CD4-positive, alpha-beta memory T cell (primary cell): ENCODE data around the gene SUFU. TPM values are rescaled to one million over a fixed set of nuclear protein-coding genes. Genes with fewer than 3 reads are reported as not detected.
A peak's percentile ranks its signal among the peaks of the same experiment; 100 is the strongest.
"Not testable (repeated sequence)": the region's sequence is repeated elsewhere in the genome, so short reads cannot be mapped to it uniquely, and the experiment has no call there.

Experiments used
- CTCF ChIA-PET: fragments of 350-600 bp; sonication (Branson Sonifier 250); formaldehyde crosslinking; loops from one replicate; lab custom pipeline; 2021; ENCODE audit warnings: inconsistent platforms; ENCODE audit not compliant: partially characterized antibody; lab: Charles Lee
- POLR2A ChIA-PET: fragments of 350-600 bp; sonication (Branson Sonifier 250); formaldehyde crosslinking; loops from one replicate; lab custom pipeline; 2021; ENCODE audit not compliant: partially characterized antibody; lab: Charles Lee
- DNase-seq, 5 donors: peaks; one replicate each; pipeline versions ENCODE4 v3.0.0 to v3.0.0-alpha.2; 2020 to 2022; ENCODE audit warnings: mixed read lengths in 1 of 5
- H3K27ac ChIP-seq: one replicate; pipeline ENCODE4 v1.7.0; 2013; ENCODE audit warnings: low read depth, low read length
- H3K27me3 ChIP-seq: 2 replicates; pipeline ENCODE4 v1.7.0; 2013; ENCODE audit warnings: mild to moderate bottlenecking, low read length, moderate library complexity; ENCODE audit not compliant: insufficient read depth
- H3K36me3 ChIP-seq: 2 replicates; pipeline ENCODE4 v1.7.0; 2013; ENCODE audit warnings: mild to moderate bottlenecking, low read length, moderate library complexity; ENCODE audit not compliant: insufficient read depth
- H3K4me1 ChIP-seq: 2 replicates; pipeline ENCODE4 v1.7.0; 2013; ENCODE audit warnings: mild to moderate bottlenecking, low read length, moderate library complexity; ENCODE audit not compliant: insufficient read depth
- H3K4me3 ChIP-seq, 2 donors: one replicate each; pipeline ENCODE4 v1.7.0; 2013; ENCODE audit warnings: low read length in 2 of 2, mild to moderate bottlenecking in 1 of 2
- H3K9me3 ChIP-seq, 2 donors: one replicate each; pipeline ENCODE4 v1.7.0; 2013; ENCODE audit warnings: low read length in 2 of 2, control low read depth in 1 of 2; ENCODE audit not compliant: control insufficient read depth in 1 of 2
- H3K27ac Mint-ChIP-seq, 7 donors: one replicate each; pipeline ENCODE4 v1.8.0; 2020 to 2021; ENCODE audit warnings: mixed read lengths in 7 of 7, mild to moderate bottlenecking in 6 of 7, inconsistent platforms in 3 of 7, moderate library complexity in 3 of 7
- H3K27me3 Mint-ChIP-seq, 2 donors: one replicate each; pipeline ENCODE4 v1.8.0; 2020 to 2021; ENCODE audit warnings: mixed read lengths in 2 of 2
- H3K36me3 Mint-ChIP-seq, 2 donors: one replicate each; pipeline ENCODE4 v1.8.0; 2020 to 2021; ENCODE audit warnings: mixed read lengths in 2 of 2, inconsistent platforms in 1 of 2, mild to moderate bottlenecking in 1 of 2
- H3K4me1 Mint-ChIP-seq, 4 donors: one replicate each; pipeline ENCODE4 v1.8.0; 2020 to 2021; ENCODE audit warnings: mixed read lengths in 4 of 4, mild to moderate bottlenecking in 1 of 4
- H3K4me3 Mint-ChIP-seq, 8 donors: one replicate each; pipeline ENCODE4 v1.8.0; 2020 to 2021; ENCODE audit warnings: mixed read lengths in 8 of 8, mild to moderate bottlenecking in 7 of 8, moderate library complexity in 6 of 8, inconsistent platforms in 3 of 8
- H3K9me3 Mint-ChIP-seq, 8 donors: one replicate each; pipeline ENCODE4 v1.8.0; 2020 to 2021; ENCODE audit warnings: mixed read lengths in 8 of 8, mild to moderate bottlenecking in 5 of 8, inconsistent platforms in 3 of 8, moderate library complexity in 1 of 8
- intact Hi-C: fragments of 100-400 bp; cut with micrococcal nuclease; formaldehyde crosslinking; loops from one replicate; pipeline ENCODE4 v1.15.1; 2023
- polyA plus RNA-seq, 2 donors: library from polyadenylated mRNA; unstranded; fragments of 300-500 nt; fragmentation: Illumina TruSeq; gene quantifications; one replicate each; pipeline ENCODE4 v1.2.3, GENCODE V29; 2021
- total RNA-seq, 2 experiments: library from RNA; stranded (reverse); gene quantifications; one replicate each; pipeline ENCODE4 v1.2.3, GENCODE V29; 2021

SUFU gene
- total and polyA plus RNA-seq, 4 experiments from 2014 or later, result 2.0 to 22.0 (median 16.5) TPM

DNA sequence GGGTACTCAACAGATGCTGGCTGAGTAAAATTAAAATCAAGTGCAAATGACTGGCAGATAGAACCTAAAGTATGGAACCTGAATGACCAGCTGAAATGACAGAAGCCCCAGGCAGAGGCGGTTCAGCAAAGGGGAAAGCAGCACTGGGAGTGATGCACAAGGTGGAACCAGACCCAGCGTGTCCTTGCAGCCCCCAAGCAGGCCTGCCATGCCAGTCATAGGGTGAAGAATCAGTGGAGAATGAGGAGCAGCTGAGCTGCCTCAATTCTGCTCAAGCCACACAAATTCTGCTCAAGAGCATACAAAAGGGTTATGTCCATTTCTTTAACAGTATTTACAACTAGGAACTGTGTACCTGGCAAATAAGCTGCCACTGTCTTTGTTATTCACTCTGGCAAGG is 10.0 kb upstream of the SUFU start:
- Histone ChIP-seq H3K27me3 (no peaks in the 10 kb centered on the region), H3K4me1 (peaks cover 12% of the 10 kb centered on the region), H3K36me3 (peaks cover 16% of the 10 kb centered on the region), H3K9me3 (no peaks in the 10 kb centered on the region), H3K27ac (no peak overlapping the region), H3K4me3 (no peak overlapping the region)
- peaks cover 3 to 36% of the 10 kb centered on the region in 2 donors for H3K36me3 Mint-ChIP-seq
- H3K4me1 Mint-ChIP-seq, result peaks cover 18 to 39% (median 24%) of the 10 kb centered on the region in 4 donors
- CTCF ChIA-PET, result no interaction called here
- POLR2A ChIA-PET, result no interaction called here
- H3K4me3 Mint-ChIP-seq, result no peak overlapping the region
- no peaks in the 10 kb centered on the region for H3K27me3 Mint-ChIP-seq
- DNase-seq, result no peak
- no peaks in the 10 kb centered on the region for H3K9me3 Mint-ChIP-seq
- intact Hi-C loops, result no loop called here
- H3K27ac Mint-ChIP-seq, result no peak overlapping the region

DNA sequence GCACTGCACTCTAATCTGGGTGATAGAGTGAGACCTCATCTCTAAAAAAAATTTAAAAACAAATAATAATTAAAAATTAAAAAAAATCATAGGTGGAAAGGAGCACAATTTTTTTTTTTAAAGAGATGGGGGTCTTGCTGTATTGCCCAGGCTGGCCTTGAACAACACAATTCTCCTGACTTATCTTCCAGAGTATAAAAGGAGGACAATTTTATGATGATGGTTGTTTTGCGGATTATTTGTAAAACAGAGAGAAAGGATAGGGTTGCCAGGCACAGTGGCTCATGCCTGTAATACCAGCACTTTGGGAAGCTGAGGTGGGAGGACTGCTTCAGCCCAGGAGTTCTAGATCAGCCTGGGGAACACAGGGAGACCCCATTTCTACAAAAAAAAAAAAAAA is 6.2 kb upstream of the SUFU start:
- Histone ChIP-seq H3K4me3 (no peak overlapping the region), H3K9me3 (no peaks in the 10 kb centered on the region), H3K27ac (no peak overlapping the region), H3K4me1 (peaks cover 31% of the 10 kb centered on the region), H3K27me3 (no peaks in the 10 kb centered on the region), H3K36me3 (peaks cover 5% of the 10 kb centered on the region)
- Mint-ChIP-seq H3K4me1 (peaks cover 21 to 47% (median 29%) of the 10 kb centered on the region in 4 donors), H3K4me3 (no peak overlapping the region), H3K36me3 (peaks cover 0 to 13% of the 10 kb centered on the region in 2 donors), H3K9me3 (no peaks in the 10 kb centered on the region), H3K27me3 (no peaks in the 10 kb centered on the region), H3K27ac (peak overlapping the region in 1 of 7 donors; percentile 18)
- ChIA-PET CTCF (interaction anchor here (1.0 to 2.1 kb wide), 4 partner anchors 10 to 268 kb away, joined by 4 to 7 read pairs (median 5); no protein-coding TSS in a partner anchor), POLR2A (interaction anchor here (1.0 to 1.5 kb wide), 2 partner anchors 9 to 77 kb away, joined by 3 to 6 read pairs; partner anchors contain the start of gene FBXL15)
- intact Hi-C loops, result no loop called here
- DNase-seq, result no peak

DNA sequence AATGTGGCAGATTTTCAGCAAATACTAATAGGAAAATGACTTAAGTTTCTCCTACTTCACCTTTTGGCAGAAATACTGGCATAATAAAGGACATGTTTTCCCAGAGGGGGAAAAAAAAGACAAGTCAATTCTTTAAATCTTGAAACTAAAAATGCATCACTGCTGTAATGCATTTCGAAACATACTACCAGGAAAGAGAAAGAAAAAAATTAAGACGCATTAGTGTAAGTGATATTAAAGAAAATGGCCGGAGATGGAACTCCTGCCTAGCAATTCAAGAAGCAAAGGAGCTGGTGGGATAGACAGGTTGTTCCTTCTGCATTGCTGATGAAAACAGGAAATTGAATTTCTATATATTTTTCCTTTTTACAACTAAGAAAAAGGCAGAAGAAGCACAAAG is 4.4 kb upstream of the SUFU start:
- H3K9me3 Mint-ChIP-seq, result no peaks in the 10 kb centered on the region
- intact Hi-C loops, result no loop called here
- peak overlapping the region in 1 of 7 donors; percentile 59 for H3K27ac Mint-ChIP-seq
- H3K4me1 ChIP-seq, result peaks cover 39% of the 10 kb centered on the region
- no peak for DNase-seq
- H3K4me3 ChIP-seq, result no peak overlapping the region
- H3K36me3 Mint-ChIP-seq, result peaks cover 0 to 6% of the 10 kb centered on the region in 2 donors
- no peaks in the 10 kb centered on the region for H3K36me3 ChIP-seq
- CTCF ChIA-PET, result interaction anchor here (0.7 to 1.3 kb wide), 3 partner anchors 15 to 100 kb away, joined by 3 read pairs; no protein-coding TSS in a partner anchor
- H3K27me3 ChIP-seq, result no peaks in the 10 kb centered on the region
- H3K4me3 Mint-ChIP-seq, result peak overlapping the region in 1 of 8 donors; percentile 61
- H3K9me3 ChIP-seq, result no peaks in the 10 kb centered on the region
- no peaks in the 10 kb centered on the region for H3K27me3 Mint-ChIP-seq
- POLR2A ChIA-PET, result interaction anchor here (1.3 to 1.5 kb wide), 2 partner anchors 9 to 79 kb away, joined by 6 read pairs; partner anchors contain the start of gene FBXL15
- H3K27ac ChIP-seq, result no peak overlapping the region
- H3K4me1 Mint-ChIP-seq, result peaks cover 13 to 29% (median 22%) of the 10 kb centered on the region in 4 donors

DNA sequence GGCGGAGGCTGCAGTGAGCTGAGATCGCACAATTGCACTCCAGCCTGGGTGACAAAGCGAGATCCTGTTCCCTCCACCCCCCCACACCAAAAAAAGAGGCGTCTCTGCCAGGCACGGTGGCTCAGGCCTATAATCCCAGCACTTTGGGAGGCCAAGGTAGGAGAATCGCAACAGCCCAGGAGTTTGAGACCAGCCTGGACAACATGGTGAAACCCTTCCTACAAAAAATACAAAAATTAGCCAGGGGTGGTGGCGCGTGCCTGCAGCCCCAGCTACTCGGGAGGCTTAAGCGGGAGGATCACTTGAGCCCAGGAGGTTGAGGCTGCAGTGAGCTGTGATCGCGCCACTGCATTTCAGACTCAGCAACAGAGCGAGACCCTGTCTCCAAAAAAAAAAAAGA is 3.1 kb upstream of the SUFU start:
- not testable (repeated sequence) for H3K27me3 ChIP-seq, H3K9me3 Mint-ChIP-seq, H3K27ac ChIP-seq, H3K4me3 ChIP-seq, H3K36me3 ChIP-seq, H3K27me3 Mint-ChIP-seq, H3K27ac Mint-ChIP-seq, H3K9me3 ChIP-seq, DNase-seq
- peak overlapping the region in 1 of 8 donors; percentile 39 for H3K4me3 Mint-ChIP-seq
- peaks cover 0 to 11% of the 10 kb centered on the region in 2 donors for H3K36me3 Mint-ChIP-seq
- H3K4me1 Mint-ChIP-seq, result peaks cover 19 to 38% (median 32%) of the 10 kb centered on the region in 4 donors
- CTCF ChIA-PET, result interaction anchor here (0.8 to 5.7 kb wide), 6 partner anchors 22 to 116 kb away, joined by 3 to 64 read pairs (median 8); partner anchors contain the start of gene C10orf95
- peaks cover 49% of the 10 kb centered on the region for H3K4me1 ChIP-seq
- intact Hi-C loops, result loop anchor here (5.0 kb wide), 2 partner anchors 867 to 1417 kb away; partner anchors contain the start of genes STN1 and TAF5
- POLR2A ChIA-PET, result interaction anchor here (1.1 to 5.7 kb wide), 6 partner anchors 50 to 271 kb away, joined by 3 to 54 read pairs (median 24); partner anchors contain the start of genes C10orf95, CUEDC2, FBXL15 and TRIM8

DNA sequence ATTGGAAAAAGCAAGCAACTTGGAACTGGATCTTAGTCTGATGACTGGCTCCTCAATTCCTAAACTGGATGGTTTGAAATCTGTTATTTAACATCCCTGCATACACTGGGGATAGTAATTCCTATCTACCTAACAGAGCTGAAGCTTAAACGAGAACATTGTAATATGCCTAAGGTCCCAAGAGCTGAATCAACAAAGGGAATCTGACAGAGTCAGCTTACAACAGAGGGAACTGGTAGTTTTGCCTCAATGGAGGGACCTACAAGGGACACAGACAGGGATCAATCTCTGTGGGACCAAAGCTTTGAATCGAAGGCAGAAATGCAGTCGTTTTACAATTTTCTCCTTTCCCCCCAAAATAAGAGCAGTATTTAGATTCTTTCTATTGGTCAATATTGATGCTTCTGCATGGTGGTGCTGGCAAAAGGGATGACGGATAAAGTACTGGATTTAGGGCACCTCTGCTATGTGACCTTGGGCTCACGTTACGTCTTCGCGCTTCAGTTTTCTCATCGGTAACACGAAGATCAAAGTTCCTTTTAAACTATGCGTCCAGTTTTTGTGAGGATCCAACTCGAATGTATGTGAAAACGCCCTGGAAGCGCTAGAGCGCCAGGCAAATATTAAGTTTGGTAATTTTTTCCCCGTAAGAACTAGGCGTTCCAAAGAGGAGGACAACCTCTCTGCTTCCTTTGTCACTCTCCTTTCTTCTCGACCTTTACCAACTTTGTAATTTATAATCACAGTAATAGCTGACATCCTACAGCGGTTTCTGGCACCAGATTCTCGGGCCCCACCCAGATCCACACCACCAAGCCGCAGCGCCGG is 2.4 kb upstream of the SUFU start:
- CTCF ChIA-PET, result interaction anchor here (0.8 to 5.7 kb wide), 6 partner anchors 23 to 116 kb away, joined by 3 to 64 read pairs (median 8); partner anchors contain the start of gene C10orf95
- Mint-ChIP-seq H3K27me3 (no peaks in the 10 kb centered on the region), H3K4me3 (no peak overlapping the region), H3K36me3 (peaks cover 0 to 15% of the 10 kb centered on the region in 2 donors), H3K9me3 (no peaks in the 10 kb centered on the region), H3K27ac (no peak overlapping the region), H3K4me1 (peaks cover 19 to 45% (median 33%) of the 10 kb centered on the region in 4 donors)
- intact Hi-C loops, result loop anchor here (1.0 to 5.0 kb wide), 12 partner anchors 40 to 1416 kb away; partner anchors contain the start of genes ARL3, ARMH3, FBXL15 and NOLC1
- Histone ChIP-seq H3K4me3 (peak overlapping the region; percentile 97 to 99), H3K4me1 (peaks cover 55% of the 10 kb centered on the region), H3K27ac (peak overlapping the region; percentile 91), H3K27me3 (no peaks in the 10 kb centered on the region), H3K9me3 (no peaks in the 10 kb centered on the region), H3K36me3 (no peaks in the 10 kb centered on the region)
- POLR2A ChIA-PET, result interaction anchor here (1.1 to 5.7 kb wide), 6 partner anchors 50 to 272 kb away, joined by 3 to 54 read pairs (median 24); partner anchors contain the start of genes C10orf95, CUEDC2, FBXL15 and TRIM8
- no peak for DNase-seq

DNA sequence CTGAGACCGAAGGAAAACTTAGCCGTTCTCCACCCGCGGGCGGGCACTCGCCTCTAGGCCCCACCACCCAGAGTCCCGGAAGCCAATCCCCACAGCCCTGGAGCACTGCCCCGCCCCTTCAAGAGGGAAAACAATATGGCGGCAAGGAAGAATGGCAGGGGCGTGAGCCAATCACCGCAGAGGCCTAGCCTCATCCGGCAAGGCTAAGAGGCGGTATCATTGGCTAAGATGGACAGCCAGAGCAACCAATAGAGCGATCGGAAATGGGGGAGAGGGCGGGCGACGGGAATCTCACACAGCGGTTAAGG is 1.8 kb upstream of the SUFU start:
- Histone ChIP-seq H3K27ac (peak overlapping the region; percentile 91), H3K27me3 (no peaks in the 10 kb centered on the region), H3K4me3 (peak overlapping the region; percentile 97 to 99), H3K4me1 (peaks cover 60% of the 10 kb centered on the region), H3K36me3 (no peaks in the 10 kb centered on the region), H3K9me3 (no peaks in the 10 kb centered on the region)
- ChIA-PET CTCF (interaction anchor here (1.0 to 5.7 kb wide), 9 partner anchors 23 to 212 kb away, joined by 3 to 64 read pairs (median 8); partner anchors contain the start of genes C10orf95, FBXL15 and NFKB2), POLR2A (interaction anchor here (0.6 to 5.7 kb wide), 20 partner anchors 12 to 684 kb away, joined by 3 to 54 read pairs (median 6); partner anchors contain the start of genes ARMH3, C10orf95, CUEDC2 and FBXL15)
- intact Hi-C loops, result loop anchor here (1.0 to 5.0 kb wide), 12 partner anchors 41 to 1415 kb away; partner anchors contain the start of genes ARL3, ARMH3, FBXL15 and NOLC1
- peaks cover 2 to 21% of the 10 kb centered on the region in 2 donors for H3K36me3 Mint-ChIP-seq
- H3K4me3 Mint-ChIP-seq, result no peak overlapping the region
- H3K4me1 Mint-ChIP-seq, result peaks cover 22 to 51% (median 37%) of the 10 kb centered on the region in 4 donors
- DNase-seq, result peak; percentile 99
- no peak overlapping the region for H3K27ac Mint-ChIP-seq
- no peaks in the 10 kb centered on the region for H3K9me3 Mint-ChIP-seq
- no peaks in the 10 kb centered on the region for H3K27me3 Mint-ChIP-seq
